ENCODE data around the gene GRK5.

GRK5 gene

GRCh38 chr10:119199231-119199992, 8.0 kb upstream of the GRK5 start:
- peak; percentile 65 for DNase-seq

DNA sequence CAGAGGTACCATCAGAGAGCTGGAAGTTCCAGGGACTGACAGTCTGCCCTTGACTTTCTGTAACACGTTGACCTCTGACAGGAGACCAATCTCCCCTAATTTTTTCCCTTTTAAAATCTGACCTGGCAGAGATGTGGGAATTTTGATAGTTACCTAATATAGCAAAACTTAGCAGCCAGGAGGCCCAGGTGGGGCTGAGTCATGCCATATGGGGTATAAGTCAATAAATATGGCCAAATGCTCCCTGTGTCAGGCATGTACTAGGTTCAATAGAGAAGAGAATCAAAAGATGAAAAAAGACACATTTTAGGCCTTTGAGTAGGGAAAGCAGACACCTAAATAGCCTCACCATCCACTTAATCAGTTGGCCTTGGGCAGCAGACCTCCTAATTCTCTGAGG, 6.1 kb upstream of the GRK5 start:
- no peak for DNase-seq

- DNase-seq: no peak
These were observed 4.4 kb upstream of the GRK5 start for GRCh38 chr10:119203006-119203405.

GRCh38 chr10:119205894-119206602, 1.3 kb upstream of the GRK5 start:
- peak; percentile 50 for DNase-seq

DNA sequence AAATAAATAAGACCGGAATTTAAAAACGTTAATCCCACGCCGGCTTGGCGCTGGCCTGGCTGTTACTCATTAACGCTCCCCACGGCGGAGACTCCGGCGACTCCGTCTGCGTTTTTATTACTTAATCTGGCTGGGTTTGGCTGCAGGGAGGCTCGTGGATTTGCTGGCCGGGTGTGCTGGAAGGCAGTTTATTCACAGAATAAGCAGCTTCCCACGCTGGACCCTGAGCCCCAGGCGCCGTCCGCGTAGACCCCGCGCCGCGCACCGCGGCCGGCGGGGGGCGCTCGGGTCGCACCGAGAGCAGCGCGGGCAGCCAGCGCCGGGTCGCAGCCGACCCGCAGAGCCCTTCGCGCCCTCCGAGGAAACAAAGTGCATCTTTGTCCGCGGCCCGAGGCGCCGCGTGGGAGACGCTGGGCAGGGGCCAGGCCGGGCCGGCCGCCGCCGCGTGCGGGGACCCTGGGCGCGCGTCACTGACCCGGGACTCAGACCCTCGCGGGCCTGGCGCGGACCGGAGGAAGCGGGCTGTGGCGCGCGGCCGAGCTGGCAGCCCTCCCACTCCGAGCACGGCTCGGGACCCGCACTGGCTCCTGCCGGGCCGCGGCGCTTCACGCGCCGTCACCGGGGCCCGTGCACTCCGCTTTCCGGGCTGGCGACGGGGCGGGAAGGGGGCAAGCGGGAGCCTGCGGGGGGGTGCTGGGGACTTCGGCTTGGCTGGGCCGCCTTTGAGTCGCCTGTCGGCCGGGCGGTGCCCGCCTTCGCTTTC, 587 bp upstream of the GRK5 start:
- peak; percentile 81 for DNase-seq

DNA sequence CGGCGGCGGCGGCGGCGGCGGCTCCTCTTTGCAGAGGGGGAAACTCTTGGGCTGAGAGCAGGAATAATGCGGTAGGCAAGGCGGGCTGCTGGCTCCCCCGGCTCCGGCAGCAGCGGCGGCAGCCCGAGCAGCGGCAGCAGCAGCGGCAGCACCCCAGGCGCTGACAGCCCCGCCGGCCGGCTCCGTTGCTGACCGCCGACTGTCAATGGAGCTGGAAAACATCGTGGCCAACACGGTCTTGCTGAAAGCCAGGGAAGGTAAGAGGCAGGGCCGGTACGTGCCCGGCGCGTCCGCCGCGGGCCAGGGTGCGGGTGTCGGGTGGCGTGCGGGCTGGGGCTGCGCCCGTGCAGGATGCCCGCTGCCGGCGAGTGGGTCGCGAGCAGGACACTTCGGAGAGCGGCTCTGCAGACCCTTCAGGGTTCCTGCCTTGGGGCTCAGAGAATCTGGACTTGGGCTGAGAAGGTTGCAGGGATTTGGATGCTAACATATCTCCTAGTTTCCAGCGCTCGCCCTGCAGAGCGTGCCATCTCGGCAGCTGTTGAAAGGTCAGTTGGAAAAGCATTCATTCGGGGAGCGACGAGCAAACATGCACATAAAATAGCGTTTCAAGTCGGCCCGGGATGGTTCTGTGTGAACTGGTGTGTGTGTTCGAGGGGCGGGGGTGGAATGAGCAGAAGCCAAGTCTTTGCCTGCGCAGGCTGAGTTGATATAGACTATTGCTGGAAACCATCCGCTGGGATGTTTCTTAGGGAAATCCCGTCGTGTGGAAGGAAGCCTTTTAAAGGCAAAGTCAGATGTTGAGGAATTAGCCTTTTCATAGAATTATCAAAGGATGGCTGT, 562 bp downstream of the GRK5 start:
- peak; percentile 54 for DNase-seq

GRCh38 chr10:119208553-119208940, 1.2 kb downstream of the GRK5 start:
- no peak for DNase-seq

GRCh38 chr10:119209035-119209735, 1.8 kb downstream of the GRK5 start:
- peak; percentile 68 for DNase-seq

GRCh38 chr10:119209736-119210355, 2.5 kb downstream of the GRK5 start:
- DNase-seq: no peak

GRCh38 chr10:119210633-119211032, 3.3 kb downstream of the GRK5 start:
- no peak for DNase-seq

- DNase-seq: no peak
These were observed 3.8 kb downstream of the GRK5 start for GRCh38 chr10:119211176-119211575.

DNA sequence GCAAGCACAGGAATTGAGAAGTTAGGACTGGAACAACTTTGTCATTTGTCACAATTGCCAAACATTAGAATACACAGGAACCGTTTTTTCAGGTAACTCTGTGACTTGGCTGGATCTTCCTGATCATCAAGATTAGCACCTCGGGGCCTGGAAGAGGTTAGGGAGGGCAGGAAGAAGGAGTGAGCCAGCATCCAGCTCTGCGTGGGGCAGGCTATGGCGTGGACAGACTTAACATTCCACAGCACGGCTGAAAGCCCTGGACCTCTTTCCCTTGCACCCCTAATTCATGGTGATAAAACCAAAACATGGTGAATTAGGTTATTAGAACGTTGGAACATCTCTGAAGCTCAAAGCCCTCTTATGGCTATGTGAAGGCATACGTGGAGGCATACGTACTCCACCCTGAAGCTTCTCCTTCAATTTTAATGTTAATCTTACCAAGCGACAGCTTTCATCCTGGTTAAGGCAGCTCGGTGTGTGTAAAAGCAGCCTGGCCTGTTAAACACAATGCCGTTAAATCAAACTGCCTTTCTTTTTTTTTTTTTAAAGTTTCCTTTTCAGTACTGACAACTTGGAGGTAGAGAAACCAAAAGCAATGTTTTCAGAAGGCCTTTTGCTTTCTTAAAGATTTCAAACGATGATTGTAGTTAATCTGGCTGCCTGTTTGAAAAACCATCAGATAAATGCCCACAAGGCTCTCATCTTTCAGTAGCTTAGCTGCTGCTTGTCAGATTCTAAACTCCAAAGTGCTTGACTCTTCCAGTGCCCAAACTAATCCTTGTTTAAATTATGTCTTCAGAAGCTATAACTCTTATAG, 4.5 kb downstream of the GRK5 start:
- no peak for DNase-seq

- DNase-seq: no peak
These were observed 8.0 kb downstream of the GRK5 start for GRCh38 chr10:119215371-119215770.

DNA sequence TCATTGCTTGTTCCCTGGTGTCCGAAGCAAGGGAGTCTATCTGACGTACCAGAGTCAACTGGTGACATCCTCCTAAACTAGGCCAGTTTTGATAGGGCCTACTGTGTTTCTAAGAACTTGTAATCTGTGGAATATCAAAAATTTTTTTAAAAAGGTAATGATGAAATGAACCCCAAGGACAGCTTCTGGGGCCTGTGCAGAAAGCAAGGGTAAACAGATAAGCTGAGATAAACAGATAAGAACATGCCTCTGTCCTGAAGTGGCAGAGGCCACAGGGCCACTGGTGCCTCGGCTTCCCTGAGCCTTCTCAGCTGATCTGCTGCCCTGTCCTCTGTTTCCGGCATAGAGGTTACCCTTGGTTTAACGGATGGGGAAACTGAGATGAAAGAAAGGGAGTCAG, 8.8 kb downstream of the GRK5 start:
- DNase-seq: no peak

- no peak for DNase-seq
These were observed 10.0 kb downstream of the GRK5 start for GRCh38 chr10:119217401-119217800.

DNA sequence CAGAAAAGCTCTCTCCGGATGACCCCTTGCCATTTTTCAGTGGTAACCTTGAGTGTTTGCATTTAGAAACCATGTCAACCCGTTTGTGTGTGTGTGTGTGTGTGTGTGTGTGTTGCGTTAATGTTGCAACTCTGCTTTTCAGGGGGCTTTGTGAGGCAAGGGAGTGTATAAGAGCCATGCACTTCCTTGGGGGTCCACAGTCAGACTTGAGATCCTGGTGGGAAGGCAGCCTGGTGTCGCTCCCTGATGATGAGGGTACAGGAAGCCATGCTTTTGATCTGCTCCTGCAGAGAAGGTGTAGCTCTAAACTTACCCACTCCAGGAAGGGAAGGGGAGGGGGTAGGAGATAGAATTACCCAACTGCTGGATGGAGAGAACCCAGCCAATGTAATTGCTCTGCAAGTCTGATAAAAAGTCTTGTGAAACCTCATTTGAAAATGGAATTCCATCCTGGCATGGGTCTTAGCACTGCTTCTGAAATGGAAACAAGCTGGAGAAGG, 10.7 kb downstream of the GRK5 start:
- DNase-seq: no peak

DNA sequence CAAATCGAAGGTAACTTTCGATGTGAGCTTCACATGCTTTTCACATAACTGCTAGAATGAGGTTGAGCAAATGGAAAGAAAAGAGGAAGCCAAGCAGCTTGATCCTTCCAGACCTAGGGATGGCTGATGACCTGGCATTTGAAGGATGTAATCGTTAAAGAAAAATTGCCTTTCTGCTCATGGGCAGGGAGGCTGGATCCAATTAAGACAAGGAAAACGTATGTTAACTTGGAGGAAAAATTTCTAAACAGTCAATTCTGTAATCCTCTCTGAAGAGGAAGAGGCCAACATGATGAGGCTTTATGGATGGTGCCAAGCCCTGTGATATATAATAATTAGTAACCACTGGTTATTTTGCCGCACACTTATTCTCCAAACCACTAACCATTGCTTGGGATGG, 12.5 kb downstream of the GRK5 start:
- no peak for DNase-seq

GRCh38 chr10:119221201-119221600, 13.8 kb downstream of the GRK5 start:
- DNase-seq: no peak

DNA sequence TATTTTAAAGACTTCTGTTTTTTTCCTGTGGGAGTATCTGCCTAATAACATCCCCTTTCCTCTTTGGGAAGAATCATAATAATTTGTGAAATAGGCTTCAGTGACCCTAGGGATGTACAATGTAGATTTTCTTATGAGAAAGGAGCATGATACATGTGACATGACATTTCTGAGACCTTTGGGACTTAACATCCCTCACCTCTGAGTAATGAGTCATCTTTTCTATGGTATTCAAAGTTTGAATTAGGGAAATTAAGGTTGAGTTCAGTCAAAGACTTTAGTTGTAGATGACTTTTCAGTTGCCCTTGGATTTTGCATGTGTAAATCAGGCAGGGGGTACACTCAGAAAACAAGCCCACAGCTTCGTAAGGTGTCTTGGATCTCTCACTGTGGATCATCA, 14.3 kb downstream of the GRK5 start:
- no peak for DNase-seq

- no peak for DNase-seq
These were observed 15.2 kb downstream of the GRK5 start for GRCh38 chr10:119222537-119222936.

DNA sequence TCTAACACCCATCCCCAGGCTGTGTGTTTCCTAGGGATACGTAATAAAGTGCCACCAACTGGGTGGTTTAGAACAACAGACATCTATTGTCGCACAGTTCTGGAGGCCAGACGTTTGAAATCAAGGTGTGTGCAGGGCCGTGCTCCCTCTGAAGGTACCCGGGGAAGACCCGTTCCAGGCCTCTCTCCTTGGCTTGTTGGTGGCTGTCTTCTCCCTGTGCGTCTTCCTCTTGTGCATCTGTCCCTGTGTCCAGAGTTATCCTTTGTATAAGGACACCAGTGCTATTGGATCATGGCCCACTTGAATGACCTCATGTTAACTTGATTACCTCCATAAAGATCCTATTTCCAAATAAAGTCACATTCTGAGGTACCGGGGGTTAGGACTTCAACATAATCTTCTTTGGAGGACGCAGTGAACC, 15.6 kb downstream of the GRK5 start:
- no peak for DNase-seq
